CD14-positive monocyte (primary cell): ENCODE results near the gene NHLH2. TPM values are rescaled to one million over a fixed set of nuclear protein-coding genes. Genes with fewer than 3 reads are reported as not detected.

Source experiments
- DNase-seq, 3 donors: peaks; one replicate each; pipeline ENCODE4 v3.0.0-alpha.2; 2011 to 2022
- H2AFZ ChIP-seq: 2 replicates; pipeline ENCODE4 v1.6.0; 2012; ENCODE audit warnings: mild to moderate bottlenecking, low read depth, low read length, inconsistent platforms; ENCODE audit not compliant: insufficient read depth, poor library complexity, severe bottlenecking
- H3K27ac ChIP-seq, 2 donors: 1 replicate in 1 of 2; 2 replicates in 1 of 2; pipeline ENCODE4 v1.5.1; 2012 to 2013; ENCODE audit warnings: low read length in 2 of 2, control low read depth in 1 of 2, inconsistent platforms in 1 of 2, low read depth in 1 of 2, mild to moderate bottlenecking in 1 of 2
- H3K27me3 ChIP-seq, 2 donors: one replicate each; pipeline versions ENCODE4 v1.6.0 to v1.6.1; 2011 to 2013; ENCODE audit warnings: low read length in 2 of 2; ENCODE audit not compliant: control insufficient read depth in 2 of 2, insufficient read depth in 2 of 2
- H3K36me3 ChIP-seq, 2 donors: replicated peaks in 1 of 2; 1 replicate in 1 of 2; 2 replicates in 1 of 2; pipeline versions ENCODE4 v1.5.1 to v1.6.1; 2012 to 2013; ENCODE audit warnings: low read length in 2 of 2, control low read depth in 1 of 2, inconsistent platforms in 1 of 2, mild to moderate bottlenecking in 1 of 2; ENCODE audit not compliant: insufficient read depth in 2 of 2, control insufficient read depth in 1 of 2
- H3K4me1 ChIP-seq, 2 donors: 1 replicate in 1 of 2; 2 replicates in 1 of 2; pipeline versions ENCODE4 v1.5.1 to v1.6.1; 2012 to 2013; ENCODE audit warnings: low read length in 2 of 2, control low read depth in 1 of 2, inconsistent platforms in 1 of 2, mild to moderate bottlenecking in 1 of 2, moderate library complexity in 1 of 2; ENCODE audit not compliant: insufficient read depth in 2 of 2, control insufficient read depth in 1 of 2
- H3K4me2 ChIP-seq: replicated peaks from 2 replicates; pipeline ENCODE3; 2012; ENCODE audit warnings: low read length, moderate library complexity, mild to moderate bottlenecking; ENCODE audit not compliant: poor library complexity, severe bottlenecking; ENCODE audit errors: extremely low read depth
- H3K4me3 ChIP-seq, 3 experiments: fragments of 200-600 bp in 1 of 3; sonication (generic) in 1 of 3; replicated peaks in 1 of 3; 1 replicate in 2 of 3; 2 replicates in 1 of 3; pipeline ENCODE4 v1.5.1; 2011 to 2013; ENCODE audit warnings: low read length in 3 of 3, mild to moderate bottlenecking in 3 of 3, control low read depth in 2 of 3, low read depth in 2 of 3, inconsistent platforms in 1 of 3, moderate library complexity in 1 of 3
- H3K79me2 ChIP-seq: 2 replicates; pipeline ENCODE4 v1.6.0; 2012; ENCODE audit warnings: mild to moderate bottlenecking, control low read depth, inconsistent platforms, low read length, moderate library complexity; ENCODE audit not compliant: insufficient read depth
- H3K9ac ChIP-seq: 2 replicates; pipeline ENCODE4 v1.6.0; 2017; ENCODE audit warnings: low read length, mild to moderate bottlenecking; ENCODE audit not compliant: insufficient read depth, poor library complexity, severe bottlenecking
- H3K9me3 ChIP-seq, 2 donors: replicated peaks in 1 of 2; 1 replicate in 1 of 2; 2 replicates in 1 of 2; pipeline versions ENCODE4 v1.5.1 to v1.6.1; 2012 to 2013; ENCODE audit warnings: low read length in 2 of 2, control low read depth in 1 of 2; ENCODE audit not compliant: control insufficient read depth in 1 of 2, insufficient read depth in 1 of 2
- H4K20me1 ChIP-seq: 2 replicates; pipeline ENCODE4 v1.6.0; 2012; ENCODE audit warnings: mild to moderate bottlenecking, low read length, control low read depth, moderate library complexity; ENCODE audit not compliant: insufficient read depth
- H3K27ac Mint-ChIP-seq, 7 donors: one replicate each; pipeline ENCODE4 v1.8.0; 2020; ENCODE audit warnings: mild to moderate bottlenecking in 7 of 7, mixed read lengths in 7 of 7, moderate library complexity in 6 of 7, inconsistent platforms in 2 of 7
- H3K27me3 Mint-ChIP-seq, 3 donors: one replicate each; pipeline ENCODE4 v1.8.0; 2021 to 2022; ENCODE audit warnings: low read depth in 3 of 3, mild to moderate bottlenecking in 3 of 3, mixed read lengths in 3 of 3, moderate library complexity in 3 of 3, inconsistent platforms in 1 of 3
- H3K36me3 Mint-ChIP-seq, 2 donors: one replicate each; pipeline ENCODE4 v1.8.0; 2020; ENCODE audit warnings: mixed read lengths in 2 of 2, inconsistent platforms in 1 of 2, mild to moderate bottlenecking in 1 of 2
- H3K4me1 Mint-ChIP-seq: one replicate; pipeline ENCODE4 v1.8.0; 2020; ENCODE audit warnings: mild to moderate bottlenecking, mixed read lengths
- H3K4me3 Mint-ChIP-seq, 2 donors: one replicate each; pipeline ENCODE4 v1.8.0; 2020; ENCODE audit warnings: mild to moderate bottlenecking in 2 of 2, mixed read lengths in 2 of 2, moderate library complexity in 1 of 2
- H3K9me3 Mint-ChIP-seq, 7 donors: one replicate each; pipeline ENCODE4 v1.8.0; 2020 to 2022; ENCODE audit warnings: mixed read lengths in 7 of 7, mild to moderate bottlenecking in 6 of 7, moderate library complexity in 6 of 7, inconsistent platforms in 2 of 7
- WGBS: methylation state at CpG from one replicate; pipeline ENCODE4 v1.1.5; 2013; ENCODE audit warnings: missing lambda C conversion rate; ENCODE audit not compliant: insufficient coverage; 5-methylcytosine and 5-hydroxymethylcytosine counted together
- intact Hi-C, 2 donors: fragments of 100-400 bp; cut with micrococcal nuclease; formaldehyde crosslinking; loops; one replicate each; pipeline versions ENCODE4 v1.15.0 to v1.15.1; 2023
- polyA plus RNA-seq, 3 donors: library from polyadenylated mRNA; depleted of rRNA in 1 of 3; unstranded in 2 of 3; stranded (reverse) in 1 of 3; fragments of 300-500 nt in 2 of 3; fragments of >200 nt in 1 of 3; fragmentation: Illumina TruSeq in 2 of 3; gene quantifications; 1 replicate in 2 of 3; 2 replicates in 1 of 3; pipeline ENCODE4 v1.2.3, GENCODE V29; 2012 to 2021
- TF ChIP-seq, protein P1 (sequence below): fragments of 200-600 bp; IDR thresholded peaks from one replicate; pipeline ENCODE4 v1.8.0; 2022; ENCODE audit warnings: antibody characterized with exemption, mild to moderate bottlenecking

The NHLH2 gene
- polyA plus RNA-seq, 3 donors = 0.03 TPM; not detected in 2

- Histone ChIP-seq H3K27ac (no peak overlapping the region), H2AFZ (no peak overlapping the region), H3K4me2 (no peak overlapping the region), H3K4me3 (no peak overlapping the region), H3K27me3 (no peaks in the 10 kb centered on the region), H3K36me3 (no peaks in the 10 kb centered on the region), H3K9ac (no peak overlapping the region), H3K9me3 (no peaks in the 10 kb centered on the region), H3K79me2 (no peaks in the 10 kb centered on the region), H4K20me1 (no peaks in the 10 kb centered on the region), H3K4me1 (no peaks in the 10 kb centered on the region)
- peaks cover 0 to 3% (median 0%) of the 10 kb centered on the region in 7 donors for H3K9me3 Mint-ChIP-seq
- no peak for DNase-seq
- H3K27ac Mint-ChIP-seq = no peak overlapping the region
- WGBS = 100% methylated on average over 1 of the region's 2 CpGs
- H3K27me3 Mint-ChIP-seq = peaks cover 0 to 4% (median 3%) of the 10 kb centered on the region in 3 donors
- H3K4me3 Mint-ChIP-seq = no peak overlapping the region
- intact Hi-C loops = no loop called here
- H3K4me1 Mint-ChIP-seq = no peaks in the 10 kb centered on the region
- TF ChIP-seq, protein P1, sequence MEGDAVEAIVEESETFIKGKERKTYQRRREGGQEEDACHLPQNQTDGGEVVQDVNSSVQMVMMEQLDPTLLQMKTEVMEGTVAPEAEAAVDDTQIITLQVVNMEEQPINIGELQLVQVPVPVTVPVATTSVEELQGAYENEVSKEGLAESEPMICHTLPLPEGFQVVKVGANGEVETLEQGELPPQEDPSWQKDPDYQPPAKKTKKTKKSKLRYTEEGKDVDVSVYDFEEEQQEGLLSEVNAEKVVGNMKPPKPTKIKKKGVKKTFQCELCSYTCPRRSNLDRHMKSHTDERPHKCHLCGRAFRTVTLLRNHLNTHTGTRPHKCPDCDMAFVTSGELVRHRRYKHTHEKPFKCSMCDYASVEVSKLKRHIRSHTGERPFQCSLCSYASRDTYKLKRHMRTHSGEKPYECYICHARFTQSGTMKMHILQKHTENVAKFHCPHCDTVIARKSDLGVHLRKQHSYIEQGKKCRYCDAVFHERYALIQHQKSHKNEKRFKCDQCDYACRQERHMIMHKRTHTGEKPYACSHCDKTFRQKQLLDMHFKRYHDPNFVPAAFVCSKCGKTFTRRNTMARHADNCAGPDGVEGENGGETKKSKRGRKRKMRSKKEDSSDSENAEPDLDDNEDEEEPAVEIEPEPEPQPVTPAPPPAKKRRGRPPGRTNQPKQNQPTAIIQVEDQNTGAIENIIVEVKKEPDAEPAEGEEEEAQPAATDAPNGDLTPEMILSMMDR = no peak
- no peaks in the 10 kb centered on the region for H3K36me3 Mint-ChIP-seq
These were observed 48.0 kb upstream of the NHLH2 start for GRCh38 chr1:115888976-115889375.

GRCh38 chr1:115882913-115883902 lies 42.3 kb upstream of the NHLH2 start:
- no peaks in the 10 kb centered on the region for H3K4me1 Mint-ChIP-seq
- TF ChIP-seq, protein P1 = no peak
- no peaks in the 10 kb centered on the region for H3K9me3 Mint-ChIP-seq
- H3K4me3 ChIP-seq = no peak overlapping the region
- H3K4me2 ChIP-seq = no peak overlapping the region
- no peaks in the 10 kb centered on the region for H3K36me3 Mint-ChIP-seq
- no peak overlapping the region for H3K4me3 Mint-ChIP-seq
- H3K27me3 Mint-ChIP-seq = peaks cover 0 to 6% (median 4%) of the 10 kb centered on the region in 3 donors
- no peaks in the 10 kb centered on the region for H3K9me3 ChIP-seq
- WGBS = 94% methylated on average over 3 of the region's 8 CpGs
- DNase-seq = no peak
- no peak overlapping the region for H3K9ac ChIP-seq
- H3K27me3 ChIP-seq = no peaks in the 10 kb centered on the region
- H3K36me3 ChIP-seq = no peaks in the 10 kb centered on the region
- no peaks in the 10 kb centered on the region for H3K79me2 ChIP-seq
- intact Hi-C loops = no loop called here
- H3K27ac Mint-ChIP-seq = no peak overlapping the region
- H3K4me1 ChIP-seq = no peaks in the 10 kb centered on the region
- no peaks in the 10 kb centered on the region for H4K20me1 ChIP-seq
- no peak overlapping the region for H2AFZ ChIP-seq
- no peak overlapping the region for H3K27ac ChIP-seq
